Activated CD4-positive, alpha-beta T cell treated with anti-CD3 and anti-CD28 coated beads, Interleukin-2, amount 10 ng/mL, durations not matched to agents 7 days and 5 days (primary cell): ENCODE results near the gene B9D1. TPM values are rescaled to one million over a fixed set of nuclear protein-coding genes. Genes with fewer than 3 reads are reported as not detected.
A peak's percentile ranks its signal among the peaks of the same experiment; 100 is the strongest.

ENCODE experiments used
- CTCF ChIA-PET: fragments of 350-600 bp; sonication (Branson Sonifier 250); formaldehyde crosslinking; loops from one replicate; lab custom pipeline; 2021; ENCODE audit warnings: antibody characterized with exemption; lab: Charles Lee
- POLR2A ChIA-PET: fragments of 350-600 bp; sonication (Branson Sonifier 250); formaldehyde crosslinking; loops from one replicate; lab custom pipeline; 2021; ENCODE audit warnings: antibody characterized with exemption; lab: Charles Lee
- DNase-seq: peaks from one replicate; pipeline ENCODE4 v3.0.0-alpha.2; 2020
- H3K27ac Mint-ChIP-seq: one replicate; pipeline ENCODE4 v1.8.0; 2021; ENCODE audit warnings: mild to moderate bottlenecking, moderate library complexity, mixed read lengths
- H3K27me3 Mint-ChIP-seq: one replicate; pipeline ENCODE4 v1.8.0; 2021; ENCODE audit warnings: mixed read lengths
- H3K36me3 Mint-ChIP-seq: one replicate; pipeline ENCODE4 v1.8.0; 2021; ENCODE audit warnings: low read depth, mixed read lengths
- H3K4me1 Mint-ChIP-seq: one replicate; pipeline ENCODE4 v1.8.0; 2021; ENCODE audit warnings: mixed read lengths
- H3K4me3 Mint-ChIP-seq: one replicate; pipeline ENCODE4 v1.8.0; 2021; ENCODE audit warnings: mild to moderate bottlenecking, moderate library complexity, mixed read lengths
- H3K9me3 Mint-ChIP-seq: one replicate; pipeline ENCODE4 v1.8.0; 2021; ENCODE audit warnings: mixed read lengths
- total RNA-seq, 2 experiments: library from RNA; stranded (reverse); gene quantifications; one replicate each; pipeline ENCODE4 v1.2.3, GENCODE V29; 2021

B9D1 gene, protein sequence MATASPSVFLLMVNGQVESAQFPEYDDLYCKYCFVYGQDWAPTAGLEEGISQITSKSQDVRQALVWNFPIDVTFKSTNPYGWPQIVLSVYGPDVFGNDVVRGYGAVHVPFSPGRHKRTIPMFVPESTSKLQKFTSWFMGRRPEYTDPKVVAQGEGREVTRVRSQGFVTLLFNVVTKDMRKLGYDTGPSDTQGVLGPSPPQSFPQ
- total RNA-seq: 1 to 10 TPM; 1.3 to 1.6 TPM

DNA sequence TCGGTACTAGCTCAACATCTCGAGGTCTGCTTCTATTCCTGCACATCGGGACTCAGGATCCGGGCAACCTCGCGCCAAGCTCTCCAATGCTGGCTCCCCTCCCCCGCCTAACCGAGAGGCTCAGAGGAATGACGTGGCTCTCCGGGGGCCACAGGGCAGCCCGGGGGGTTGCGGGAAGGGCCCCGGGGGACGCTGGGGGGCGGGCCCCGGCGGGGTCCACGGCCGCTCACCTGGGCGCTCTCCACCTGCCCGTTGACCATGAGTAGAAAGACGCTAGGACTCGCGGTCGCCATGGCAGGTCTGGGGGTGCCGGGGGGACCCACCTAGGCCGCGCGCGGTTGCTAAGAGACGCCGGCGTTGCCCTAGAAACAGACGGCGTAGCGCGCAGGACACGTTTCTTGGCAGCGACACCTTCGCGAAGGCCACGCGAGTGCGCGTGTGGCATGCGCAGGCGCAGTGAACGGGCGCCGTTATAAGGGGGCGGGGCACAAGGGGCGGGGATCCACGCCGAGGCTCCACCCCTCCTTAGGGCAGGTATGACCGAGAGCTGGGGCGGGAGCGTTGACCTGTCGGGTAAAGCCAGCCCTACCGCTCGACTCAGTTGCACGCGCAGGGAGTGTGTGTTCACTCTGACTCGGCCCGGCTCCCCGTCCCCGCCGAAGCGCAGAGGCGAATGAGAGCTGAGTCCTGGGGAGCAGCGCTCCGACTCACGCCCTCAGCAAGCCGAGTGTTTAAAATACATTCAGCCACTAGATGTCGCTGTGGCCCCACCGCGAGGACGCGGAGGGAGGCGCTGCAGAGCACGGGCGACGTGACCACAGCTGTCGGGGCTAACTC is at the start of gene B9D1:
TSS of gene B9D1 (minus strand) at position 447 of the 837 bp plus-strand sequence. CDS start at position 293, 154 bp downstream.
- ChIA-PET CTCF (interaction anchor here (0.5 to 4.5 kb wide), 31 partner anchors 9 to 418 kb away, joined by 3 to 37 read pairs (median 4); partner anchors contain the start of gene MAPK7), POLR2A (interaction anchor here (0.5 to 1.2 kb wide), 3 partner anchors 15 to 285 kb away, joined by 3 read pairs; no protein-coding TSS in a partner anchor)
- H3K27ac Mint-ChIP-seq: peak within 1 kb of the TSS; percentile 85
- peak within 1 kb of the TSS; percentile 84 for H3K4me3 Mint-ChIP-seq
- peaks cover 22% of the 10 kb centered on the region for H3K4me1 Mint-ChIP-seq
- no peaks in the 10 kb centered on the region for H3K36me3 Mint-ChIP-seq
- DNase-seq: peak; percentile 92
- peaks cover 12% of the 10 kb centered on the region for H3K27me3 Mint-ChIP-seq
- H3K9me3 Mint-ChIP-seq: no peaks in the 10 kb centered on the region

- Mint-ChIP-seq H3K9me3 (no peaks in the 10 kb centered on the region), H3K36me3 (no peaks in the 10 kb centered on the region), H3K4me3 (no peak overlapping the region), H3K4me1 (no peaks in the 10 kb centered on the region), H3K27me3 (no peaks in the 10 kb centered on the region), H3K27ac (no peak overlapping the region)
- DNase-seq: no peak
- ChIA-PET CTCF (interaction anchor here (0.9 kb wide), 1 partner anchor 47 kb away, joined by 3 read pairs; no protein-coding TSS in a partner anchor), POLR2A (no interaction called here)
Measured at GRCh38 chr17:19411631-19412030, 49.1 kb upstream of the B9D1 start.

DNA sequence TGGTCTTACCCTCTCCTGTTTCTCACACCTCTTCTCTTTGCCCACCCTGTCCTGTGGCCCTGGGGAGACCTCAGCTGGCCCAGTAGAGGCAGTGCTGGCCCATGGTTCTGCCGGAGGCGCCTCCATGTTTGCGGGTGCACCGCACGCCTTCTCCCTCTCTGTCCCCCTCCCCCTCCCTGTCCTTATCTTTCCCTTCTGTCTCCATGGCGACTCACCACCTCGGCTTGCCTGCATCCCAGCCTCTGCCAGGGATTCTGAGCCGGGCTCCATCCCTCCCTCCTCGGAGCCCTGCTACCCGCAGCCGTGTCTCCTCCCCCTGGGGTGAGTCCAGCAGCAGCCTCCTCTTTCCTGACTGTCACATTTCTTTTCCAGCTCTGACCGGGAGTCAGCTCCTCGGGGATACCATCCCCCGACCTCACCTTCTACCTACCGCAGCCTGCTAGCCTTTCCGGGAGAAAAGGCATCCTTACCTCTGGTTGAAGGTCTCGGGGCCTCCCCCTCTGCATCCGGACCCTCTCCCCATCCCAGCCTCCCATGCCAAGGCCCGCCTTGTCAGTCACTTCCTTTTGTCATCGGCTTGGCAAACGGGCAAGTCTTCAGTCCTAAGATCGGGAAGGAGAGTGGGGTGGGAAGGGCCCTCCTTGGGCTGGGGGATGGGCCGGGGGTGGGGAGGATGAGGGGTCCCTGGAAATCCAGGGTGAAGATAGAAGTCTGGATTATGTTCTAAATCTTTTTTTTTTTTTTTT is 48.5 kb upstream of the B9D1 start, which contains the start of gene RNF112:
TSS of gene RNF112 (plus strand) at position 358 of the 746 bp plus-strand sequence. CDS start at position 535, 177 bp downstream.
- Mint-ChIP-seq H3K27me3 (no peaks in the 10 kb centered on the region), H3K4me1 (no peaks in the 10 kb centered on the region), H3K4me3 (no peak within 1 kb of the TSS), H3K9me3 (no peaks in the 10 kb centered on the region), H3K27ac (no peak within 1 kb of the TSS), H3K36me3 (no peaks in the 10 kb centered on the region)
- no peak for DNase-seq
- ChIA-PET CTCF (no interaction called here), POLR2A (no interaction called here)

- CTCF ChIA-PET: no interaction called here
- no peak overlapping the region for H3K4me3 Mint-ChIP-seq
Measured at GRCh38 chr17:19410091-19410490, 47.6 kb upstream of the B9D1 start.

DNA sequence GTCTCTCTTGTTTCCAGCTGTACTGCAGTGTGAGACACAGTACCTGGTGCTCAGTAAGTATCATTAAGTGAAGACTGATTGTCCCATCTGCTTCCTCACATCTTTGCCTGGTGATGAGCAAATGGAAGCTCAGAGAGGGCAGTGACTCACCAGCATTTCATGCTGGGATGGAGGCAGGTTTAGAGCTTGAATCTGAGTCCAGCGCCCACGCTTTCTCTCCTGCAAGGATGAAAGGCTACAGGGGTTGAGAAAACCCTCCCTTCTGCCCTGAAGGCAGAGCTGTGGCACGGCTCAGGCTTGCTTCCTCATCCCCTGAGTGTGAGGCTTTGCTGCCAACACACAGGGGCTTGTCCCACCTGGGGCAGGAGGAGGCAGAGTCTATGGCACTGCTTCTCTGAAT is 47.0 kb upstream of the B9D1 start:
- ChIA-PET CTCF (no interaction called here), POLR2A (no interaction called here)
- Mint-ChIP-seq H3K27ac (no peak overlapping the region), H3K4me1 (no peaks in the 10 kb centered on the region), H3K4me3 (no peak overlapping the region), H3K36me3 (no peaks in the 10 kb centered on the region), H3K9me3 (no peaks in the 10 kb centered on the region), H3K27me3 (no peaks in the 10 kb centered on the region)
- no peak for DNase-seq

More at GRCh38 chr17:19410091-19410490, 47.6 kb upstream of the B9D1 start:
- no peaks in the 10 kb centered on the region for H3K36me3 Mint-ChIP-seq
- H3K4me1 Mint-ChIP-seq: no peaks in the 10 kb centered on the region
- H3K9me3 Mint-ChIP-seq: no peaks in the 10 kb centered on the region
- POLR2A ChIA-PET: no interaction called here
- no peaks in the 10 kb centered on the region for H3K27me3 Mint-ChIP-seq
- no peak for DNase-seq
- no peak overlapping the region for H3K27ac Mint-ChIP-seq

DNA sequence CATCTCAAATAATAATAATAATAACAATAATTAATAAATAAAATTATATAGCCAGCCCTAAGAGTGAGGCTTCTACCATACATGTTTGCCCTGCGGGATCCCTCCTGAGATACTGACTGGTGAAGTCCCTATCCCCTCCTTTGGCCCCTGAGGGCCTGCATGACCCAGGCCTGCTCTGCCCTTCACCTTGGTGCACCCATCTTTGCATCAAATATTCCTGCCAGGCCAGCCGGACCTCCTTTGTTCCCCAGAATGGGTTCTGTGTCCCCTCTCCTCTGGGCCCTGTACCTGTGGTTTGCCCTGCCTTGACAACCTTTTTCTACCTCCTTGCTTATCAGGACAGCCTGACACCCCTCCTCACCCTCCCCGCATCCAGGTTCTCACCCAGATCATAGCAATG is 46.5 kb upstream of the B9D1 start:
- Mint-ChIP-seq H3K4me3 (no peak overlapping the region), H3K36me3 (no peaks in the 10 kb centered on the region), H3K4me1 (no peaks in the 10 kb centered on the region), H3K27ac (no peak overlapping the region), H3K9me3 (no peaks in the 10 kb centered on the region), H3K27me3 (peaks cover 2% of the 10 kb centered on the region)
- POLR2A ChIA-PET: no interaction called here
- CTCF ChIA-PET: interaction anchor here (1.2 kb wide), 1 partner anchor 38 kb away, joined by 3 read pairs; no protein-coding TSS in a partner anchor
- DNase-seq: no peak

- peaks cover 2% of the 10 kb centered on the region for H3K27me3 Mint-ChIP-seq
- no peak for DNase-seq
- no peaks in the 10 kb centered on the region for H3K9me3 Mint-ChIP-seq
- H3K27ac Mint-ChIP-seq: no peak overlapping the region
- no peak overlapping the region for H3K4me3 Mint-ChIP-seq
- no peaks in the 10 kb centered on the region for H3K4me1 Mint-ChIP-seq
- H3K36me3 Mint-ChIP-seq: no peaks in the 10 kb centered on the region
- POLR2A ChIA-PET: no interaction called here
- CTCF ChIA-PET: interaction anchor here (1.2 kb wide), 1 partner anchor 38 kb away, joined by 3 read pairs; no protein-coding TSS in a partner anchor
Measured at GRCh38 chr17:19408346-19408710, 45.8 kb upstream of the B9D1 start.

- H3K9me3 Mint-ChIP-seq: no peaks in the 10 kb centered on the region
- no peak overlapping the region for H3K4me3 Mint-ChIP-seq
- no peaks in the 10 kb centered on the region for H3K4me1 Mint-ChIP-seq
- no peak overlapping the region for H3K27ac Mint-ChIP-seq
- H3K27me3 Mint-ChIP-seq: peaks cover 2% of the 10 kb centered on the region
- POLR2A ChIA-PET: no interaction called here
- CTCF ChIA-PET: interaction anchor here (1.2 kb wide), 1 partner anchor 39 kb away, joined by 3 read pairs; no protein-coding TSS in a partner anchor
- no peaks in the 10 kb centered on the region for H3K36me3 Mint-ChIP-seq
- no peak for DNase-seq
Measured at GRCh38 chr17:19407601-19408345, 45.2 kb upstream of the B9D1 start.

DNA sequence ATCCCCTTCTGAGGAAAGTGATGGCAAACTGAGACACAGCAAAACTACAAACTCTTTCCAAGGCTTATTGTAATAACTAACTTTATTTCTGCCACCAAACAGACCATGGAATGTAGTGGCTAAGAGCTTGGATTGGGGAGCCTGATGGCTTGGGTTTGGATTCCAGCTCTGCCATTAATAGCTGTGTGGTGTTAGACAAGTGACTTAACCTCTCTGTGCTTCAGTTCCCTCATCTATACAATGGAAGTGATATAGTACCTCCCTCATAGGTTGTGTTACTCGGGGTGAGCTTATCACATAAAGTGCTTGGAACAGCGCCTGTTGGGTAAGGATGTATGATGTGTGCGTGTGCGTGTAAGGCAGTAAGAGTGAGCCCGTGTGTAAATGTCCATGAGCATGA is 42.6 kb upstream of the B9D1 start:
- Mint-ChIP-seq H3K36me3 (no peaks in the 10 kb centered on the region), H3K9me3 (no peaks in the 10 kb centered on the region), H3K4me3 (no peak overlapping the region), H3K27ac (no peak overlapping the region), H3K27me3 (peaks cover 7% of the 10 kb centered on the region), H3K4me1 (no peaks in the 10 kb centered on the region)
- CTCF ChIA-PET: no interaction called here
- POLR2A ChIA-PET: no interaction called here
- DNase-seq: no peak

GRCh38 chr17:19404264-19404663 is 41.7 kb upstream of the B9D1 start:
- ChIA-PET CTCF (no interaction called here), POLR2A (no interaction called here)
- H3K27ac Mint-ChIP-seq: no peak overlapping the region
- H3K4me3 Mint-ChIP-seq: no peak overlapping the region
- H3K27me3 Mint-ChIP-seq: peaks cover 7% of the 10 kb centered on the region
- H3K4me1 Mint-ChIP-seq: no peaks in the 10 kb centered on the region
- no peaks in the 10 kb centered on the region for H3K9me3 Mint-ChIP-seq
- no peak for DNase-seq
- H3K36me3 Mint-ChIP-seq: no peaks in the 10 kb centered on the region

GRCh38 chr17:19403021-19403420 is 40.5 kb upstream of the B9D1 start:
- Mint-ChIP-seq H3K27me3 (peaks cover 7% of the 10 kb centered on the region), H3K36me3 (no peaks in the 10 kb centered on the region), H3K9me3 (no peaks in the 10 kb centered on the region), H3K27ac (no peak overlapping the region), H3K4me3 (no peak overlapping the region), H3K4me1 (no peaks in the 10 kb centered on the region)
- DNase-seq: no peak
- CTCF ChIA-PET: interaction anchor here (1.4 kb wide), 1 partner anchor 25 kb away, joined by 4 read pairs; the partner anchor contains the start of gene MAPK7
- POLR2A ChIA-PET: no interaction called here

DNA sequence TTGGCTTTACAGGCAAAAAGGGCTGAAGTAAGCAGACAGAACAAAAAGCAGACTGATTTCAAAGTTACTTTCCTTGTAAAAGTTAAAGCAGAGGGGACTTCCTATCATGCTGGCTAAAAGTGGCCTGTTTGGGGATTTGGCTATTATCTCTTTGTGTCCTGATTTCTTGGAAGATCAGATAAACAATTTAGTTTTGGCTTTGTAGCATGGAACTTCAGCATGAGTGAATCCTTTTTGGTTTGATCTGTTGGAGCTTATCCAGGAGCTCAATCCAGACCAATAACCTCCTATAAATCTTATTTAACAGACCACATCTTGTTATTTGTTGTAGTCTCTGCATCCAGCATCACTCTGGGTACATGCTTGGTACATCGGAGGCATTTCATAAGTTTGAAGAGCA is 39.6 kb upstream of the B9D1 start:
- no peaks in the 10 kb centered on the region for H3K4me1 Mint-ChIP-seq
- no peak overlapping the region for H3K27ac Mint-ChIP-seq
- H3K4me3 Mint-ChIP-seq: no peak overlapping the region
- ChIA-PET CTCF (interaction anchor here (1.4 kb wide), 1 partner anchor 24 kb away, joined by 4 read pairs; the partner anchor contains the start of gene MAPK7), POLR2A (no interaction called here)
- no peaks in the 10 kb centered on the region for H3K9me3 Mint-ChIP-seq
- no peak for DNase-seq
- H3K36me3 Mint-ChIP-seq: no peaks in the 10 kb centered on the region
- H3K27me3 Mint-ChIP-seq: peaks cover 7% of the 10 kb centered on the region
